ENCODE results near the gene HSPB9.
"Not testable (repeated sequence)": the region's sequence is repeated elsewhere in the genome, so short reads cannot be mapped to it uniquely, and the experiment has no call there.

HSPB9 gene

DNA sequence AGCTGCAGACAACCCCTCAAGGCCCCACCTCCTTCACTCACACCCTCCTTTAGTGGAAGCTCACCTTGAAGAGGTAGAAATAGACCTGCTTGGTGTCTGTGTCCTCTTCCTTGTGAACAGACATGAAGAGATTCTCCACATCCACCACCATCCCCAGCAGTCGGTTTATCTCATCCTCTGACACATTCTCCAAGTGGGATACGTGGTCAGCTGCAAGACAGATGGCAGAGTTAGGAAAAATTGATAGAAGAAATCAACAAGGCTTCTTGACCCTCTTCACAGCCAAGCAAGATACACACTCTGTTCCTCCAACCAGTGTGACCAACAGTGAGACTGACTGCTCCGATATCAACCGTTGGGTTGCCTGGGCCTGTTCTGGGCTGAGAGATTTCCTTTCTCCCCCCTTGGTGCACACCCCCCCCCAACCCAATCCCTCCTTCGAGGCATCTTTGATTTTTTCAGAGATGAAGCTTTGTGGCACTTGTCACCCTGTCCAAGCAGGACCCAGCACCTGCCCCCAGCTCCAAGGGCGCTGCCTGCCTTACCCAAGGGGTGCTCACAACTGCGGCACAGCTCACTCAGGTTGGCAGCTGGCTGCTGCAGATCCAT lies 2.3 kb upstream of the HSPB9 start:
- DNase-seq (ENCODE audit: low read depth in 2 of 2) = no peak

DNA sequence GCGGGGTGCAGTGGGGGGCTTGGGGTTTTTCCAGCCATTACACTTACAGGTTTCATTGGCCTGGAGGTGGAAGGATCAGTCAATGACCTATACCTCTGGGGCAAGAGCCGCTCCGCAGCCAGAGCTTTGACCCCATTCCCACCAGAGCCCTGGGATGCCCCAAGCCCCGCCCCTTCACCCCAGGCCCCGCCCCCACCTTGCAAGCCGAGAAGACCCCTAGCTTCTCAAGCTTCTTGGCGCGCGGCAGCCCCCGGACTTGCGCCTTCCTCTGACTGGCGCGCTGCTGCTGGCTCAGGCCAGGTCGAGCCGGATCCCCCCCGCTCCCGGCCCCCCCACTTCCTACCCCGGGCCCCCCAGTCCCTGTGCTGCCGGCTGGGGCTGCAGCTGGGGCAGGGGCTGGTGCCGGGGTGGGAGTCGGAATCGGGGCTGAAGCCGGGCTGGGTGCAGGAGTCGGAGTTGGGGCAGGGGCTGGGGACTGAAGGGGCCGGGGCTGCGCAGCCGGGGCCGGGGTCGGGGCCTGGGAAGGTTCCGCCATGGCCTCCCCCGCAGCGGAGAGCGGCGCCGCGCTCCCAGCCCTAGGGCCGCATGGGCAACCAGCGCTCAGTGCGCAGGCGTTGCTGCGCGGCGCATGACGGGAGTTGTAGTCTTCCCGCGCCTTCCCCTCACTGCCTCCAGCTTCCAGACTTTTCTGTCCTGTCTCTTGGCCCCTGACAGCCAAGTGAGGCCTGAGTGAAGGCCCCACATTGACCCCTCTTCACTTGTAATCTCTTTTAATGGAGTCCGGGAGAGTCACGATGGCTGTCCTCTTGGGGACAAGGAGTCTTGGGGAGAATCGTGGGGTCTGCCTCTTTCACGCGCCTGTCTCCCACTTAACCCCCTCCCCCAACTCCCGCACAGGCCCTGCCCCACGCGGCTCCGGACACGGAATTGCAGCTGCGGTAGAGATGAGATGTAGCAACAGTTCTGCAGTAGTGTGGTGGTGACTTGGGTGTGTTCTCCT lies 1.5 kb upstream of the HSPB9 start, which contains the start of gene KAT2A:
TSS of gene KAT2A (minus strand) at position 598 of the 1,000 bp plus-strand sequence. CDS start at position 535, 63 bp downstream.
- DNase-seq (ENCODE audit: low read depth in 2 of 2) = peak; percentile 45 to 56

DNA sequence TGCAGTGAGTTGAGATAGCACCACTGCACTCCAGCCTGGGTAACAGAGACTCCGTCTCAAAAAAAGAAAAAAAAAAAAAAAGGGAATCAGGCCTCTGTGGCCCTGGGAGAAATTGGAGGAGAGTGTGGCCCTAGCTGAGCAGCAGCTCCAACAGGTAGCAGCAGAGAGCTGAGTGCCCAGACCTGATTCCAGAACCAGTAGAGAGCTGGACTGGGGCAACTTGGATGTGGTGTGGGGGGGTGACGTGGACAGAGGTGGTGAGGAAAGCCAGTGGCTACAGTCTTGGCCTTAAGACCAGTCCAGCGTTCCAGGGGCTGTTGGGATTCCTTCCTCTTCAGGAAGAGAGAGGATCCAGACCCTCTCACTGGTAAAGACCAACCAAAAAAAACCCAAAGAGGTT lies 1.7 kb downstream of the HSPB9 start:
- DNase-seq (ENCODE audit: low read depth in 2 of 2) = no peak

DNA sequence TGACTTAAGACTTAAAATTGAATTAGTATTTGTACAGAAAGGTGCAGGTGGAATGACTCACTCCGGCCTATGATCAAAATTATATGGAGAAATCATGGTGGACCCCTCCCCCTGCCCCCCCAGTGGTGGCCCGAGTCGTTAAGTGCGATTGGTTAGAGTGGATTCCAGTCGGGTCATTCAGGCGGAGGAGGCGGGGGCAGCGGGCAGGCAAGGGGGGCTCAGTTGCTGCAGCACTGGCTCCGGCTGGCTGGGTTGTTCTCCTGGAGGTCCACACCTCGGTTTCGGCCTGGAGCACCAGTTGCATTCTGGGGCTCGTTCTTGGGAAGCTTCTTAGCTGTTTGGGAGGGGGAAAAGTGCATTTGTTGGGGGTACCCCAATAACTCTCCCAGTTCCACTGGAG lies 3.0 kb downstream of the HSPB9 start:
- no peak for DNase-seq (ENCODE audit: low read depth in 2 of 2)

DNA sequence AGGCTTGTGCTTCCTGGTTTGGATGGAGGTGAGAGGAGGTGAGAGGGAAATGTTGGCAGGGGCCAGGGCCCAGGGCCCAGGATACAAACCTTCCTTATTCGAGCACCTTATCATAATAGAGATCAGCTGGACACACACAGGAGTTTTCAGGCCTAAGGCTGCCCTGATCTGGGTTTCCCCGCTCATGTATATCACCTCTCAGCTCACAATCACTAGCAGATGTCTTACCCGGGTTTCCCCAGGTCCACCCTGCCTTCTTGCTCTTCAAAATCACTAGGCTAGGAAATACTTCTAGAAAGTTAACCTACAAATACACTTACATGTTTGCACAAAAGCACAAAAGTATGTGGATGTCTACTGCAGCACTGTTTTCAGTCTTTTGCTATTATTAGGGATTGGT lies 4.2 kb downstream of the HSPB9 start:
- DNase-seq (ENCODE audit: low read depth in 2 of 2) = no peak

DNA sequence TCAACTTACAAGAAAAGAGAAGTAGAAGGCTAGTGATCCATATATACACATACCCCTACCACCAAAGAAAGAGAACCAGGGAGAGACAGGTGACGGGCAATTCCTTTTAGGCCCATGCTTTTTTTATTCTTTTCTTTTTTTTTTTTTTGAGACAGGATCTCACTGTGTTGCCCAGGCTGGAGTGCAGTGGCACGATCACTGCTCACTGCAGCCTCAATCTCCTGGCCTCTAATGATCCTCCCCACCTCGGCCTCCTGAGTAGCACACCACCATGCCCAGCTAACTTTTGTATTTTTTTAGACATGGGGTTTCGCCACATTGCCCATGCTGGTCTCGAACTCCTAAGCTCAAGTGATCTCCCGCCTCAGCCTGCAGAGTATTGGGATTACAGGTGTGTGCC lies 4.8 kb downstream of the HSPB9 start:
- no peak for DNase-seq (ENCODE audit: low read depth in 2 of 2)

DNA sequence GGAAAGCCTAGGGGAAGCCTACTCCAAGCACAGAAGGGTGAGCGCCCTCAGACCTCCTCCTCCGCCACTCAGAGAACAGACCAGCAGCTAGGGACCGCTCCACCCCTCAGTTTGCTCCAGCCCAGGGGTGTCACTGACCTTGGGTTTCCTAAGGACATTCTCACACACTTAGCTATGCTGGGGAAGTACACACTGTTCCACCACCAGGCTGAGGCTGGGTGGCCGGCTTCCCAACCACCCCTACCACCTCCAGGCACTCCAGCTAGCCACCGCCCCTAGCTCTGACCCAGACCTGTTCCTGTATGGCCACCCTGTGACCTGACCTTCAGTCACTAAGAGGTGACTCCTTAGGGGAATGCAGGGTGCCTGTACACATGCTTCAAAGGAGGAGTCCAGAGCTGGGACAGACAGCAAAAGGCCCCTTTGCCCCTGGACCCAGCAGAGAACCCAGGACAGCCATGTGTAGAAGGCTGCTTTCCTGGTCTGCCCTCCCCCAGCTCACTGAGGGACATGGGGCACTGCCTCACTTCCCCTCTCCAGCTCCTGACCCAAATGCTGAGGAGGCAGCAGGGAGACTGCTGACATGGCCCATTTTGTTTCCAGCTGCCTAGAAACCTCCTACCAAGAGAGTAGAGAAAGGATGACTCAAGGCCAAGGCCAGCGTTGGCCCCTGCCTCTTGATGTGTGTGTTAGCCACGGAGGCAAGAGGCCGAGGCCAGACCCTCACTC lies 6.7 kb downstream of the HSPB9 start:
- no peak for DNase-seq (ENCODE audit: low read depth in 2 of 2)

DNA sequence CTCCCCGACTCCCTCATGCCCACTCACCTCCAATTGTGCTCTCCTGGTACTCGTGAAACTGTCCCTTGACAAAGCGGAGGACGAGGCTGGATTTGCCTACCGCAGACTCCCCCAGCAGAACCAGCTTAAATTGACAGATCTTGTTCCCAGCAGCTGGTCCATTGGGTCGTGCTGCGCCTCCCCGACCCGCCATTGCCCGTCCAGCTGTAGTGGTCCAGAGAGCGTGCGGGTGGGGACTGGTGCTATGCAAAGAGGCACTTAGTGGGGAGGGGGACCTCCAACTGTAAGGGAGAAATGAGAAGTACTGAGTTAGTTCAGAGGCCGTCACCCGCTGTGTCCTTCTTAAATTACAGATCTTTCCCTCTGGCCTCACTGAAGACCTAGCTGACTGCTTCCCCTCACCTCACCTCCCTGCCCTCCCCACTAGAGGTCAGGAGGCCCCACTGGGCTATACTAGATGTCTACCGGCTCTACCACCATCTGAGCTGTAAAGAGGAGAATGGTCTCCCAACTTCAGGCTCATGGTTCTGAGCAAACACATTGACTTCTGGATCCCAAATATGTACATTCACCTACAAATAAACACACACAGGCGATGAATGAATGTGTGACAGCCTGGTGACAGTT lies 7.8 kb downstream of the HSPB9 start:
- DNase-seq (ENCODE audit: low read depth in 2 of 2) = no peak

DNA sequence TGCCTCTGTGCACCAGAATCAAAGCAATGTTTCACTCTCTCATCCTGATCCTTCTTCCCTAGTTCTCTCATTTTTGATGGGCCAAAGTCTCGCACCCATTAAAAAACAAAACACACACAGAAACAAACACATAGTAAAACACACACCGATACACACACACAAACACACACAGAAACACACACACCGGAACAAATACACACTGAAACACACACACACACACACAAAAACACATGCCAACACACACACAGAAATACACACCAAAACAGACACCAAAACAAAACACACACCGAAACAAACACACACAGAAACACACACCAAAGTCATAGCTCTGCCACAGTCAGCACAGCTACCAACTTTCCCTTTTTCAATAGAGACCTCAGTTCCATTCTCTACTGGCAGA lies 8.6 kb downstream of the HSPB9 start:
- no peak for DNase-seq (ENCODE audit: low read depth in 2 of 2)

DNA sequence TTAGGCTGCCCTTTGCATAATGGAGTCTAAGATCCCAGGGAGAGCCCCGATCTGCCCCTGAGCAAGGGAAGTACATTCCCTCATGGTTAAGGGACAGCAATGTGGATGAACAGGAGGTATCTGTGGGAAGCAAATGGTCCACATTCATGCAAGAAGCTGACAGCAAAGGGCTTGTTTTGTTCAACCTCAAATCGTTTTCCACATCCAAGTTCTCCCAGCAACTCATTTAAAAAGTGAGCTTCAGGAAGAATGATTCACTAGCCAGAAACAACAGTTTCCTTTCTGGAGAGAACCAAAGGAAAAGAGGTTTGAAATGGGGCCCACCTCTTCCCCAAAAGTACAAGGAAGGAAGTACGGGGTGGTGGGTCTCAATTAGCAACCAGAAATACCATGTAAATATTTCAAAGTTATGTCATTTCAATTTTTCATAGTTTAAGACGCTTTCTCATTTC lies 9.4 kb downstream of the HSPB9 start:
- no peak for DNase-seq (ENCODE audit: low read depth in 2 of 2)

DNA sequence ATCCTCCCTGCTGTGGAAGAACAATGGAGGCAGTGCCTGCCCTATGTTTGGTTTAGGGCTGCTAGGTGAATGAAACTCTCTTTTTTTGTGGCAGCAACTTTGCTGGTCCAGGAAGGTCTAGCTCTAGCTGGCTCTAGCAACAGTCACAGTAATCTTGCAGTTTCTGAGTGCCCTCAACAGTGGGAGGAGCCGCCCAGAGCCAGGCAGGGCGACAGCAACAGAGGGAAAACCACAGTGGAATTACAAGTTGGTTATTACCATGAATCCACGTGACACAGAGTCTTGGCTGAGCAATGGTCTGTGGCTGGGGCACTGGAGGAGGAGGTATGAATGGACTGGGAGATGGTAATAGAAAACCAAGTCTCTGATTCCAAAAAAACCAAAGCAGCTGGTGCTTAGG lies 10.3 kb downstream of the HSPB9 start:
- DNase-seq (ENCODE audit: low read depth in 2 of 2) = no peak

DNA sequence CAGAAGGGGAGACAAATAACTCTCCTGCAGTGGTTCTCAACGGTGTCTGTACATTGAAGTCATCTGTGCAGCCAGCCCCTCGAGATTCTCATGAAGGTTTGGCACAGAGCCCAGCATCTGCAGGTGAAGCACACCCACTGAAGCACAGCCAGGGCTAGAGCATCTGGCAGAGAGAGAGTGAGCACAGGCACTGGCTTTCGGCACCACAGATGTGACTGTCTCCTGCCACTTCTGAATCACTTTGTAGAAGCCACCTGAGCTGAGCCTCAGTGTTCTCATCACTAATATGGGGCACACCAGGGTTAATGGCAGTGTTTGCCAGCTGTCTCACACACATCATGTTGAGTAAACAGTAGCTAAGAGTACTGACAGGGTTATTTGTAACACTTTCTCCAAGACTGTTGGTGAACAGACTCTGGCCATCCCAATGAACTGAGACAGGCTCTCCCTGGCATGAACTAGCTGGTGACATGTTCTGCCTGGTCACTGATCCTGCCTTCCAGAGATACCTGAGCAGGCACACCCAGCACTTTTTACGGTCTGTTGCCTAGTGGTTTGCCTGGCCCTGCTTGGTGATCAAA lies 10.9 kb downstream of the HSPB9 start:
- DNase-seq (ENCODE audit: low read depth in 2 of 2) = no peak

DNA sequence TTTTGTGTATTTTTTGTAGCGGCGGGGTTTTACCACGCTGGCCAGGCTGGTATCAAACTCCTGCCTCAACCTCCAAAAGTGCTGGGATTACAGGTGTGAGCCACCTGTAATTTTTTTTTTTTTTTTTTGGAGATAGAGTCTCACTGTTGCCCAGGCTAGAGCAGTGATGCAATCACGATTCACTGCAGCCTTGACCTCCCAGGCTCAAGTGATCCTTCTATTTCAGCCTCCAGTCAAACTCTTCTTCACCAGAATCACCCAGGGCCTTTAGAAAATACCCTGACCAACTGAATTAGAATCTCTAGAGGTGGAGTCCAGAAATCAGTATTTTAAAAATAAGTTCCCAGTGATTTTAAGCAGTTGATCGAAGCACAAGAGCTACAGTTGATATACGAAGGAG lies 12.5 kb downstream of the HSPB9 start:
- DNase-seq (ENCODE audit: low read depth in 2 of 2) = no peak

DNA sequence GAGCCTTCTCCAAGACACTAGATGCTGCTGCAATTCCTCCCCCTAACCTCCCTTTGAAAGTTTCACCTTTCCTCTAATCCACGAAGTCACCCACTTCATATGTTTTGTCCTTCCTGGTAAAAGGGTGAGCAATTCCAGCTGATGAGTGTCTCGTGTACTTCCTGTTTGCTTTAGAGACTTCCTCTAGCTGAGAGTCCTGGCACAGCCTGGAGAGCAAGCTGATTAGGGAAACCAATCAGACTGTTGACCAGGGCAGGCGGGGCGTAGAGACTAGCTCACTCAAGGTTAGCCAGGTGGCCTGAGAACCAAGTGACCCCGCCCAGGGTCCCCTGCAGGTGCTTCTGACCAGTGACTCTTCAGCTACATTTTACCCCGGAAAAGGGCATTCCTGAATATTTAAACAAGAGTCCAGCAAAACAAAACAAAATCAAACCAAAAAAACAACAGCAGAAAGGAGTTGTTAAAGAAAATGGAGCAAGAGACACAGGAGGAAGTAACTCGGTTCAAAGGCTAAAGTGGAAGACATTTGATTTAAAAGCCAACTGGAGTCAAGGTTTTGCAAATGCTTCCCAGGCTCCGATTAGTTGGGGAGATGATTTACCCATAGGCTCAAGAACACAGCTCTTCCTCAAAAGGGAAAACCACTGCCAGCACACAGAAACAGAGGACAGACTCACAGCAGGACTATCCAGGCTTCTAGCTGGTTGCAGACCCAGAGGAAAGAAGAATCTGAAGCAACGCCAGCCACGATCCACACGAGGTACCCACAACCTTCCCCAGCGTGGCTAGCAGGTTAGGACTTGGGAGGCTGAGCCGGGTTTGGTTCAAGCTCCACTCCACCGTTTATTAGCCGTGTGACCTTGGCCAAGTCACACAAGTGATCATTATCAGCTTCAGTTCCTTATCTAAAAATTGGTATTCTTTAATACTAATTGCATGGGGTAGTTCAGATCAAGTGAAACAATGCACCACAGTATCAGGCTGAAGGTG lies 13.4 kb downstream of the HSPB9 start:
- no peak for DNase-seq (ENCODE audit: low read depth in 2 of 2)

DNA sequence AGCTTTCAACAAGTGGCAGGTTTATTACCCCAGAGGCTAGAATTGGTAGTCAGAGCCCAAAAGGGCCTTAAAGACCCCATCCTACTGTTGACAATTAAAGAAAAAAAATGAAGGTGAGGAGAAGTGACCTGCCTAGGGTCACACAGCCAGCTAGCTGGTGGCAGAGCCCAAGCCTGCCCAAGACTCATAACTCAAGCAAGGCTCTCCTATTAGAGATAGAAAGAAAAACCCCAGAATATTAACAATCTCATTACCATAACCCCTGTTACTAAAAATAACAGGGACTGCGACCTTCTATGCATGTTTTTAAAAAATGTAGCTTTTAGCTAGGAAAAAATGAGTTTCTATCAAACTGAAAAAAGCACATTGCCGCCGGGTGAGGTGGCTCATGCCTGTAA lies 14.0 kb downstream of the HSPB9 start:
- no peak for DNase-seq (ENCODE audit: low read depth in 2 of 2)

DNA sequence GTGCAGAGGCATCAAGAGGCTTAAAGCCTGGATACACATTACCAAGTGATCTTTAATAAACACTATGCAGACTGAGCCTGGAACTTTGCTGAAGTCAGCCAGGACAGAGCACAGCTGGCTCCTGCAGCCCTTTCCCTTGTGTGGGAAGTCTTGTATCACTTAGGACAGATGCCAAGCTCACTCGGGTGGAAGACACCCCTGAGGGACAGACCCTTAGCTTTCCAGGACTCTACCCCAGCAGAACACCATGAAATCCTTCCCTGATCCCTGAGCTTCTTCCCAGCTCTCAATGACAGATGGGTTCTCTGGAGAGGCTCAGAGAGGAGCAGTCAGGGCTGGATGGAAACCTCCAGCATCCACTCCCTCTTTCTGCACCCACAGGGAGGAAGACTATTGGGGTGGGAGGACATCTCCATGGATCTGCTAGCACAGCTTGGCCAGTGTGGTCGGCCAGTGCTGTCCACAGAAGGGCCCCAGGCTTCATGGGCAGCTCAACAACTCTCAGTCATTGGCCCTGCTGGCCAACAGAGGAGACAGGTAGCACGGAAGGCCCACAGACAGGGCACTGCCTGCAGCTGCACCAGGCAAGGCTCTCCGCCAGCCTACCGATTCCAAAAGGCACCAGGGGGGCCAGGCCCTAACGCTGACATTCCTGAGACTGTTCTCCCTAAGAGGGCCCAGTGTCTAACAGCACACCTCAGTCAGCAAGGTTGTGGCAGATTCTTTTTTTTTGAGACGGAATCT lies 16.3 kb downstream of the HSPB9 start:
- DNase-seq (ENCODE audit: low read depth in 2 of 2) = no peak

DNA sequence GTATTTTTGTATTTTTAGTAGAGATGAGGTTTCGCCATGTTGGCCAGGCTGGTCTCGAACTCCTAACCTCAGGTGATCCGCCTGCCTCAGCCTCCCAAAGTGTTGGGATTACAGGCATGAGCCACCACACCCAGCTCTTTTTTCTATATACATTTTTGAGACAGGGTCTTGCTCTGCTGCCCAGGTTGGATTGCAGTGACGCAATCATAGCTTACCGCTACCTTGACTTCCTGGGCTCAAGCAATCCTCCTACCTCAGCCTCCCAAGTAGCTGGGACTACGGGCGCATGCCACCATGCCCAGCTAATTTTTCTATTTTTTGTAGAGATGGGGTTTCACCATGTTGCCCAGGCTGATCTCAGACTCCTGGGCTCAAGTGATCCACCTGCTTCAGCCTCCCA lies 18.1 kb downstream of the HSPB9 start:
- not testable (repeated sequence) for DNase-seq (ENCODE audit: low read depth in 2 of 2)

DNA sequence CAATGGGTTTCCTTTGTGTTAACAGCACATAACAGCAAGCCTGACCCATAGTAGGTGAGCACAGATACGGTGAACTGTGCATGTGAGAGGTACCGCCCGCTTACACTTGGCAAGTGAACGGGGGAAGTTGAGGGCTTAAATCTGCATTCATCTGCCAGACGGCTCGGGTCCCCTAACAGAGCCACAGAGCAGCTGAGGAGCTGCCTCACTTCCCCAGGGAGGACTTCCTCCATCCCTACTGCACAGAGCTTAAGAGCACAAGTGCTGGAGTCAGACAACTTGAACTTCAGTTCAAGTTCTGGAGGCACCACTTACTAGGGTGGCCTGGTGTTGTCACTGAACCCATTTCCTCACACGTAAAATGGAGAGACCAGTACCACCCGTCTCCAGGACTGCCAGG lies 18.8 kb downstream of the HSPB9 start:
- DNase-seq (ENCODE audit: low read depth in 2 of 2) = no peak

DNA sequence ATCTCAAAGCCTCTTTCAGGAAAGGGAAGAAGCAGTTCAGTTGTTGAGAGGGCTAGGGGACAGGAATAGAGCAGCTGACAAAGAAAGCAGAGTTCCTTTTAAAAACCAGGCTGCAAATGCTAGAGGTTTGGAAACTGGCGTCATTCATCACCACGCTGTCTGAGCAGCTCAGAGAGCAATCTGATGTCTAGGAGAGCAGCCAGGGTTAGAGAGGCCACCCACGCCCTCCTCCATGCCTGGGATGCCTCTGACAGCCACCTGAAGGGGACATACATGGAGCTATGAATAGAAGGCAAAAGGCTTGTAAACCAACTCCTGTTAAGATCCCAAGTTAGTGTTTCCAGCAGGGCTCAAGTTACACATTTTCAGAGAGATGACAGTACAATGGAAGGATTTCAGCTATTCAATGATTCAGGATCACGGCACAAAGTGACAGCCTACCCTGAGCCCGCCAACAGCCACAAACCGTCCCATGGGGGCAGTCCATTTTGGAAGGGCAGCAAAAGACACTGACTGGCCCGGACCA lies 19.8 kb downstream of the HSPB9 start:
- no peak for DNase-seq (ENCODE audit: low read depth in 2 of 2)

Measured in stimulated activated CD8-positive, alpha-beta memory T cell treated with anti-CD3 and anti-CD28 coated beads, Interleukin-7, amount 100 ng/mL, for 1 hour (primary cell).